K562 (cell line): ENCODE data around the gene TAOK2. TPM values are rescaled to one million over a fixed set of nuclear protein-coding genes. Genes with fewer than 3 reads are reported as not detected.

Experiments used
- BACH1 ChIP-seq: fragments of 200-800 bp; sonication (Bioruptor generic); IDR thresholded peaks from 2 replicates; pipeline ENCODE4 v1.6.1; 2016; ENCODE audit warnings: missing genetic modification characterization, missing compliant biosample characterization
- C11orf30 ChIP-seq: fragments of 450-650 bp; IDR thresholded peaks from 2 replicates; pipeline ENCODE4 v1.6.1; 2016; ENCODE audit warnings: low read depth, mild to moderate bottlenecking
- CHCHD3 ChIP-seq: fragments of 250-450 bp; sonication (Bioruptor Pico); IDR thresholded peaks from 2 replicates; pipeline ENCODE4 v2.1.2; 2022; ENCODE audit warnings: mild to moderate bottlenecking
- GATAD2B ChIP-seq: fragments of 450-650 bp; IDR thresholded peaks from 2 replicates; pipeline ENCODE4 v1.6.1; 2017; ENCODE audit warnings: mild to moderate bottlenecking, borderline replicate concordance
- GTF2E2 ChIP-seq: fragments of 200-800 bp; sonication (Bioruptor generic); IDR thresholded peaks from 2 replicates; pipeline ENCODE4 v1.6.1; 2016; ENCODE audit warnings: missing genetic modification characterization, missing compliant biosample characterization
- GTF2F1 ChIP-seq: IDR thresholded peaks from 2 replicates; pipeline ENCODE4 v1.6.1; 2011; ENCODE audit warnings: low read depth, low read length, improper control_type of control experiment
- HDGF ChIP-seq: fragments of 450-650 bp; IDR thresholded peaks from 2 replicates; pipeline ENCODE4 v1.6.1; 2016
- HIVEP1 ChIP-seq: fragments of 250-450 bp; sonication (Bioruptor Pico); IDR thresholded peaks from 2 replicates; pipeline ENCODE4 v1.4.0; 2020; ENCODE audit warnings: mild to moderate bottlenecking
- HNRNPL ChIP-seq: fragments of 200-400 bp; formaldehyde crosslinking; IDR thresholded peaks from 2 replicates; pipeline ENCODE4 v1.6.1; 2017; ENCODE audit warnings: low read depth, mild to moderate bottlenecking, low read length
- NFIC ChIP-seq: fragments of 450-650 bp; IDR thresholded peaks from 2 replicates; pipeline ENCODE4 v1.6.1; 2017; ENCODE audit warnings: mild to moderate bottlenecking, inconsistent platforms
- RB1 ChIP-seq: fragments of 450-650 bp; IDR thresholded peaks from 2 replicates; pipeline ENCODE4 v1.6.1; 2017; ENCODE audit warnings: low read depth, mild to moderate bottlenecking
- RNF219 ChIP-seq: fragments of 250-450 bp; sonication (Bioruptor Pico); IDR thresholded peaks from 2 replicates; pipeline ENCODE4 v1.5.0; 2022; ENCODE audit warnings: mild to moderate bottlenecking
- SAFB2 ChIP-seq: fragments of 200-400 bp; formaldehyde crosslinking; IDR thresholded peaks from 2 replicates; pipeline ENCODE4 v1.6.1; 2018; ENCODE audit warnings: borderline replicate concordance, low read length, low read depth, moderate library complexity; ENCODE audit not compliant: severe bottlenecking
- SIN3B ChIP-seq: fragments of 450-650 bp; IDR thresholded peaks from 2 replicates; pipeline ENCODE4 v1.6.1; 2017; ENCODE audit warnings: low read depth, mild to moderate bottlenecking, moderate library complexity
- TFAM ChIP-seq: fragments of 250-450 bp; sonication (Bioruptor Pico); conservative IDR thresholded peaks from 2 replicates; pipeline ENCODE4 v1.5.0; 2021; ENCODE audit warnings: mild to moderate bottlenecking, moderate library complexity
- TFE3 ChIP-seq: fragments of 450-650 bp; formaldehyde crosslinking; IDR thresholded peaks from 2 replicates; pipeline ENCODE4 v1.4.0; 2020; ENCODE audit warnings: mild to moderate bottlenecking, mixed read lengths
- U2AF1 ChIP-seq: fragments of 200-400 bp; formaldehyde crosslinking; optimal IDR thresholded peaks from 2 replicates; pipeline ENCODE3; 2017; ENCODE audit warnings: mild to moderate bottlenecking, low read depth, low read length, moderate library complexity
- U2AF2 ChIP-seq: fragments of 200-400 bp; formaldehyde crosslinking; optimal IDR thresholded peaks from 2 replicates; pipeline ENCODE3; 2017; ENCODE audit warnings: low read depth, mild to moderate bottlenecking, low read length
- ZNF12 ChIP-seq: sonication (generic); formaldehyde crosslinking; IDR thresholded peaks from 2 replicates; pipeline ENCODE4 v1.4.0; 2020; ENCODE audit warnings: mild to moderate bottlenecking, missing genetic modification reagents
- ZNF232 ChIP-seq: sonication (generic); formaldehyde crosslinking; IDR thresholded peaks from 2 replicates; pipeline ENCODE4 v1.8.0; 2022; ENCODE audit warnings: mild to moderate bottlenecking, missing genetic modification reagents
- ZNF311 ChIP-seq: fragments of 250-450 bp; sonication (Bioruptor Pico); IDR thresholded peaks from 2 replicates; pipeline ENCODE4 v1.4.0; 2020; ENCODE audit warnings: mild to moderate bottlenecking, moderate library complexity
- ZNF316 ChIP-seq: fragments of 450-650 bp; IDR thresholded peaks from 2 replicates; pipeline ENCODE4 v1.6.1; 2016
- ZNF408 ChIP-seq: fragments of 250-450 bp; sonication (Bioruptor Pico); IDR thresholded peaks from 2 replicates; pipeline ENCODE4 v1.4.0; 2020; ENCODE audit warnings: low read depth, mild to moderate bottlenecking, moderate library complexity
- ZNF41 ChIP-seq: fragments of 250-450 bp; sonication (Bioruptor Pico); conservative IDR thresholded peaks from 2 replicates; pipeline ENCODE4 v1.4.0; 2020; ENCODE audit warnings: mild to moderate bottlenecking
- ZNF436 ChIP-seq: fragments of 250-450, 450-650 bp; sonication (Bioruptor Pico); formaldehyde crosslinking; IDR thresholded peaks from 2 replicates; pipeline ENCODE4 v1.7.0; 2020; ENCODE audit warnings: mild to moderate bottlenecking
- ZNF551 ChIP-seq: fragments of 250-450 bp; sonication (Bioruptor Pico); IDR thresholded peaks from 2 replicates; pipeline ENCODE4 v1.5.0; 2021; ENCODE audit warnings: mild to moderate bottlenecking, moderate library complexity
- ZNF586 ChIP-seq: fragments of 450-650 bp; formaldehyde crosslinking; conservative IDR thresholded peaks from 2 replicates; pipeline ENCODE4 v1.4.0; 2020; ENCODE audit warnings: mild to moderate bottlenecking, moderate library complexity
- polyA plus RNA-seq, 8 experiments: library from polyadenylated mRNA; depleted of rRNA in 4 of 8; stranded (reverse) in 5 of 8; unstranded in 3 of 8; fragments of >200 nt; fragmentation: Nextera tagmentation in 2 of 8; fragmentation: Illumina TruSeq in 1 of 8; extraction: Ambion mirVana in 2 of 8; extraction: Trizol in 1 of 8; gene quantifications; 2 replicates each; pipeline versions ENCODE4 v1.2.1 to v1.2.3, GENCODE V29; 2011 to 2014; ENCODE audit warnings: inconsistent platforms in 1 of 8, missing spikeins in 1 of 8
- total RNA-seq, 7 experiments: library from RNA; depleted of rRNA in 6 of 7; stranded (reverse); fragments of >200 nt in 6 of 7; fragmentation: Illumina TruSeq in 2 of 7; extraction: Trizol in 2 of 7; gene quantifications; 2 replicates each; pipeline versions ENCODE4 v1.2.1 to v1.2.3, GENCODE V29; 2011 to 2021; ENCODE audit warnings: low replicate concordance in 1 of 7

Gene TAOK2
- total and polyA plus RNA-seq, 9 of the 15 experiments (the other 6 are each of a cell fraction or from before 2014, with no cell fraction given): 0.10 to 41.8 (median 13.7) TPM

DNA sequence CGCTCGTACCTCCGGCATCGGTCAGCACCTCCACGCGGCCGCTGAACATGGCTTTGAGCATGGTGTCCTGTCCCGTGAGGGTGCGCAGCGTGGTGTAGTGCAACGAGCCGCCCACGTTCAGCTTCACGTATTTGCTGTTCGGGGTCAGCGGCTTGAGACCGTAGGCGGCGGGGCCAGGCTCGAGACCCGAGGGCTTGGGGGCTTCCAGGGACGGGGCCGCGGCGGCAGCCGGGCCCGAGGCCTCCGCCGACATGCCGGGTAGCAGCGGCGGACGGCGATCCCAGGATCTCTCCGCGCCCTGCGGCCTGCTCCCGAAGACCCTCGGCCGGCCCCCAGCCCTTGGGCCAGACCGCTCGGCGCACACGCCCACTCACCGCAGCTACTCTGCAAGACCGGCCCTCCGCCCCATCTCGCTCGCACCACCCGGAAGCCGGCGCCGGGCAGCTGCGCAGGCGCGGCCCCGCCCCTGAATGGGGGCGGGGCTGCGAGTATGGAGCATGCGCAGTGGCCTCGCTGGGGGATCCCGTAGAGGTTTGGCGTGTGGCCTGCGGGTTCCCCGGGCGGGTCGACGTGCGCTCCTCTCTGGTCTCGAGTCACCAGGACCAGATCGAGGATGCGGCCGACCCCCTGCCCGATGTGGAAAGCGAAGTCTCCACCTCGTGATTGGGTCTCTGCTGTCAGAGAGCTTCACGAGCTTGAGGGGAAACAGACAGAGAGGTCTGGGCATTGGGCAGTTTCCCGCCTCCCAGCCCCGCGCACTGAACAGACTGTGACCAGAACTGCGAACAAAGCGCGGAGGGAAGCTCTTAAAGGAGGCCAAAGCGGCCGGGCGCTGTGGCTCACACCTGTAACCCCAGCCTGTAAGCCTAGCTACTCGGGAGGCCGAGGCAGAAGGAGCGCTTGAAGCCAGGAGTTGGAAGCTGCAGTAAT lies 47.6 kb upstream of the TAOK2 start, which contains the start of gene KCTD13 (continued):
- TF ChIP-seq CHCHD3 (CRISPR knock-in tag): no peak
- TF ChIP-seq HNRNPL: no peak
- no peak for TF ChIP-seq U2AF1
- TF ChIP-seq ZNF586 (CRISPR knock-in tag): no peak
- no peak for TF ChIP-seq SIN3B
- 0 out of 2 replicates have a peak, but pooled peaks have one; percentile 49 for TF ChIP-seq GATAD2B
- TF ChIP-seq ZNF232 (CRISPR knock-in tag): no peak
- TF ChIP-seq HDGF: no peak
- TF ChIP-seq ZNF551 (CRISPR knock-in tag): no peak
- TF ChIP-seq ZNF311 (CRISPR knock-in tag): no peak
- TF ChIP-seq GTF2E2 (tag): peak; percentile 68; the same call in 1 of the 2 replicates
- TF ChIP-seq GTF2F1: no peak
- TF ChIP-seq ZNF316: no peak
- TF ChIP-seq C11orf30: no peak
- TF ChIP-seq ZNF41: no peak
- peak; percentile 95 for TF ChIP-seq RB1
- no peak for TF ChIP-seq TFE3 (CRISPR knock-in tag)
- TF ChIP-seq U2AF2: no peak
- peak; percentile 69 for TF ChIP-seq NFIC
- TF ChIP-seq ZNF436: no peak
- no peak for TF ChIP-seq HIVEP1 (CRISPR knock-in tag)
- no peak for TF ChIP-seq SAFB2
- TF ChIP-seq ZNF408 (CRISPR knock-in tag): no peak
- TF ChIP-seq RNF219: no peak
- no peak for TF ChIP-seq BACH1 (tag)
- no peak for TF ChIP-seq ZNF12 (CRISPR knock-in tag)
- no peak for TF ChIP-seq TFAM (CRISPR knock-in tag)
